Duodenal mucosa (tissue), 2 donors: Measurements from ENCODE around the gene ADAP1.
"Not testable (repeated sequence)": the region's sequence is repeated elsewhere in the genome, so short reads cannot be mapped to it uniquely, and the experiment has no call there.

ENCODE experiments used
- H3K27ac ChIP-seq: one replicate; pipeline ENCODE4 v1.7.0; 2013; ENCODE audit warnings: low read depth, low read length
- H3K27me3 ChIP-seq, 2 donors: one replicate each; pipeline ENCODE4 v1.7.0; 2013; ENCODE audit warnings: low read length in 2 of 2, control low read depth in 1 of 2; ENCODE audit not compliant: insufficient read depth in 2 of 2, control insufficient read depth in 1 of 2
- H3K36me3 ChIP-seq, 2 donors: one replicate each; pipeline ENCODE4 v1.7.0; 2013; ENCODE audit warnings: low read length in 2 of 2, control low read depth in 1 of 2; ENCODE audit not compliant: insufficient read depth in 2 of 2, control insufficient read depth in 1 of 2
- H3K4me1 ChIP-seq, 2 donors: one replicate each; pipeline ENCODE4 v1.7.0; 2013; ENCODE audit warnings: low read length in 2 of 2, control low read depth in 1 of 2; ENCODE audit not compliant: insufficient read depth in 2 of 2, control insufficient read depth in 1 of 2
- H3K4me3 ChIP-seq, 2 donors: one replicate each; pipeline ENCODE4 v1.7.0; 2013; ENCODE audit warnings: low read length in 2 of 2, low read depth in 1 of 2
- H3K9ac ChIP-seq, 2 donors: one replicate each; pipeline ENCODE4 v1.7.0; 2013; ENCODE audit warnings: low read length in 2 of 2, low read depth in 1 of 2
- H3K9me3 ChIP-seq, 2 donors: one replicate each; pipeline ENCODE4 v1.7.0; 2013; ENCODE audit warnings: low read length in 2 of 2, control low read depth in 1 of 2; ENCODE audit not compliant: control insufficient read depth in 1 of 2

Gene ADAP1

GRCh38 chr7:945556-946255 lies 8.8 kb downstream of the ADAP1 start:
- H3K9me3 ChIP-seq, result no peaks in the 10 kb centered on the region
- no peaks in the 10 kb centered on the region for H3K36me3 ChIP-seq
- H3K27ac ChIP-seq, result peak overlapping the region; percentile 94
- H3K27me3 ChIP-seq, result no peaks in the 10 kb centered on the region
- peaks cover 19 to 24% of the 10 kb centered on the region in 2 donors for H3K4me1 ChIP-seq
- peak overlapping the region; percentile 61 to 84 for H3K9ac ChIP-seq
- peak overlapping the region; percentile 37 to 57 for H3K4me3 ChIP-seq

GRCh38 chr7:945147-945555 lies 9.3 kb downstream of the ADAP1 start:
- no peaks in the 10 kb centered on the region for H3K36me3 ChIP-seq
- H3K9me3 ChIP-seq, result no peaks in the 10 kb centered on the region
- H3K9ac ChIP-seq, result peak overlapping the region; percentile 61 to 84
- H3K27me3 ChIP-seq, result no peaks in the 10 kb centered on the region
- H3K27ac ChIP-seq, result peak overlapping the region; percentile 90
- H3K4me3 ChIP-seq, result peak overlapping the region; percentile 37 to 57
- peaks cover 19 to 24% of the 10 kb centered on the region in 2 donors for H3K4me1 ChIP-seq

GRCh38 chr7:944744-945143 lies 9.7 kb downstream of the ADAP1 start:
- H3K4me3 ChIP-seq, result peak overlapping the region; percentile 37 to 57

GRCh38 chr7:943793-944192 lies 10.7 kb downstream of the ADAP1 start:
- H3K4me1 ChIP-seq, result peaks cover 12 to 19% of the 10 kb centered on the region in 2 donors
- not testable (repeated sequence) for H3K9me3 ChIP-seq, H3K27me3 ChIP-seq, H3K27ac ChIP-seq, H3K9ac ChIP-seq, H3K36me3 ChIP-seq, H3K4me3 ChIP-seq

More at GRCh38 chr7:944744-945143, 9.7 kb downstream of the ADAP1 start:
- Histone ChIP-seq H3K4me1 (peaks cover 19 to 22% of the 10 kb centered on the region in 2 donors), H3K9ac (peak overlapping the region; percentile 61 to 84), H3K27ac (peak overlapping the region; percentile 90), H3K27me3 (no peaks in the 10 kb centered on the region), H3K9me3 (no peaks in the 10 kb centered on the region), H3K36me3 (no peaks in the 10 kb centered on the region)

GRCh38 chr7:940599-941408 lies 13.7 kb downstream of the ADAP1 start:
- H3K27me3 ChIP-seq, result no peaks in the 10 kb centered on the region
- H3K27ac ChIP-seq, result no peak overlapping the region
- no peak overlapping the region for H3K9ac ChIP-seq
- H3K4me1 ChIP-seq, result peaks cover 7 to 8% of the 10 kb centered on the region in 2 donors
- no peaks in the 10 kb centered on the region for H3K36me3 ChIP-seq
- no peaks in the 10 kb centered on the region for H3K9me3 ChIP-seq
- H3K4me3 ChIP-seq, result no peak overlapping the region

GRCh38 chr7:939843-940242 lies 14.6 kb downstream of the ADAP1 start:
- H3K9me3 ChIP-seq, result no peaks in the 10 kb centered on the region
- H3K36me3 ChIP-seq, result peaks cover 0 to 1% of the 10 kb centered on the region in 2 donors
- H3K4me1 ChIP-seq, result peaks cover 0 to 3% of the 10 kb centered on the region in 2 donors
- no peak overlapping the region for H3K4me3 ChIP-seq
- no peak overlapping the region for H3K27ac ChIP-seq
- no peaks in the 10 kb centered on the region for H3K27me3 ChIP-seq
- H3K9ac ChIP-seq, result no peak overlapping the region

GRCh38 chr7:938546-939185 lies 15.8 kb downstream of the ADAP1 start:
- no peaks in the 10 kb centered on the region for H3K27me3 ChIP-seq
- no peak overlapping the region for H3K27ac ChIP-seq
- peaks cover 0 to 4% of the 10 kb centered on the region in 2 donors for H3K36me3 ChIP-seq
- no peak overlapping the region for H3K9ac ChIP-seq
- H3K4me3 ChIP-seq, result no peak overlapping the region
- H3K4me1 ChIP-seq, result no peaks in the 10 kb centered on the region
- no peaks in the 10 kb centered on the region for H3K9me3 ChIP-seq

GRCh38 chr7:937856-938484 lies 16.5 kb downstream of the ADAP1 start:
- H3K9ac ChIP-seq, result no peak overlapping the region
- H3K9me3 ChIP-seq, result no peaks in the 10 kb centered on the region
- H3K27me3 ChIP-seq, result no peaks in the 10 kb centered on the region
- H3K4me3 ChIP-seq, result no peak overlapping the region
- no peak overlapping the region for H3K27ac ChIP-seq
- H3K4me1 ChIP-seq, result no peaks in the 10 kb centered on the region
- peaks cover 0 to 4% of the 10 kb centered on the region in 2 donors for H3K36me3 ChIP-seq

GRCh38 chr7:936386-937054 lies 18.0 kb downstream of the ADAP1 start:
- Histone ChIP-seq H3K27ac (no peak overlapping the region), H3K27me3 (no peaks in the 10 kb centered on the region), H3K4me3 (no peak overlapping the region), H3K36me3 (peaks cover 0 to 9% of the 10 kb centered on the region in 2 donors), H3K9ac (no peak overlapping the region), H3K4me1 (no peaks in the 10 kb centered on the region), H3K9me3 (no peaks in the 10 kb centered on the region)
